Right forelimb (tissue), 1 donor: ENCODE data around the gene SELENOF.
"Not testable (repeated sequence)": the region's sequence is repeated elsewhere in the genome, so short reads cannot be mapped to it uniquely, and the experiment has no call there.

Source experiments
- DNase-seq: peaks from one replicate; pipeline ENCODE4 v3.0.0-alpha.2; 2018

Gene SELENOF

DNA sequence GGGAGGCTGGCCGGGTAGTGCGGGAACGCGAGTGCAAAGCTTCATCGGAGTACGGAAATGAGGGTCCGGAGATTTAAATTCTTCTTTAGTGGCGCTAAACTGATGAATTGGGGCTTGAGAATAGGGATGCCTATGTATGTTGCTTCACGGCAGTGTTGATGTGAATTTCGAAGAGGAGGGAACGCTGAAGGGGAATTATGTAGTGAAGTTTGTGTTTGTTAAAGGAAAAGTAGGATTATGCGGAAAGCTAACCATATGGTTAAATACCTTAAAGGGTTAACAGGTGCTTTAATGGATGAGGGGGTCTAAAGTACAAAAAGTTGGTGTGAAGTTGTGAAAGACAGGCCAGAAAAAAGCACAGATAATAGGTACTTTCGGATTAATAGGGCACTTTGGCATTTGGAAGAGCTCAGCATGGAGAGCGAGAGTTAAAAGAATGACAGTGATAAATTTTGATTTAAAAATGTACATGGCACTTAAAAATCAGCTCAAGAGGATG lies 1.9 kb upstream of the SELENOF start:
- DNase-seq = no peak

DNA sequence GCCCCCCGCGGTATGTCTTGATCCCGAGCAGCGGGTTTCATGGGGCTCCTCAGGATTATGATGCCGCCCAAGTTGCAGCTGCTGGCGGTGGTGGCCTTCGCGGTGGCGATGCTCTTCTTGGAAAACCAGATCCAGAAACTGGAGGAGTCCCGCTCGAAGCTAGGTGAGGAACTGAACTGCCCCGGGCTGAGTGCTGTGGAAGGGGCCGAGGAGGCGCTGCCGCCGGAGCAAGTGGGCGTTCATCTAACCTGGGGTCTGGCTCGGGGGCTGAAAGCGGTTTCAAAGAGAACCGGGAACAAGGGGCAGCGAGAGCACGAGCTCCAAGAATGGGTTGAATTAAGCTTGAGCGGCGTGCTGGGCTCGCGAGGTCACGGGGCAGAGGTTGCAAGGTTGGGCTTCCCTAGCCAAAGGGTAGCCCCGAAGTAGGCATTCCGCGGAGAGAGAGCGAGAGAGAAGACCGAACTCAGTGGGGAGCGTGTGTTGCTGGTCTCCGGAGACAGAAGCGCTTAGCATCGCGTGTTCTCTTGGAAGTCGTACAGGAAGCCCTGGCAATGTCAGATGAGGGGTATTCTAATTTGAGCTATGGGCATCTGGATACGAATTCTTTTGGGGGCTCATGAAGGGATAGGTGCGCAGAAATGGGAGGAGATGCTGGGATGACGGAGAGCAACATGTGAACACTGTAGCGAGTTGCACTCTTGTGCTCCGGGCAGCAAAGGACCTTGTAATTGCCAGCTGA lies 1.2 kb upstream of the SELENOF start:
- DNase-seq = peak; percentile 72

- no peak for DNase-seq
Observed at GRCh38 chr1:86914601-86914997, 673 bp upstream of the SELENOF start, which contains the start of gene HS2ST1. HS2ST1 (plus strand) TSS chr1:86914635.

GRCh38 chr1:86913399-86913895 lies 479 bp downstream of the SELENOF start:
- DNase-seq = no peak

GRCh38 chr1:86912281-86912900 lies 1.5 kb downstream of the SELENOF start:
- DNase-seq = no peak

DNA sequence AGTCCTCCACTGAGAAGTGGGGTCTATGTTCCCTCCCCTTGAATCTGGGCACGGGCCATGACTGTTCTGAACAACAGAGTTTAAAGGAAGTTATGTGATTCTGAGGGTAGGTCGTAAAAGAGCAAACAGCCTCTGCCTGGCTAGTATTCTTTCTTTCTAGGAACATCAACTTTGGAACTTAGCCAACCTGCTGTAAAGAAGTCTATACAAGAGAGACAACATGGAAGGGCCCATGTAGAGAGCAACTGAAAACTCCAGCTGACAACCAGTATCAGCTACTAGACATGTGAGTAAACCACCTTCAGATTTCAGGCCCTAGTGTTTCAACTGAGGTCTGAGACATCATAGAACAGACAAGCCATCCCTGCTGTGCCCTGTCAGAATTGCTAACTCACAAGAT lies 7.5 kb downstream of the SELENOF start:
- DNase-seq = no peak

DNA sequence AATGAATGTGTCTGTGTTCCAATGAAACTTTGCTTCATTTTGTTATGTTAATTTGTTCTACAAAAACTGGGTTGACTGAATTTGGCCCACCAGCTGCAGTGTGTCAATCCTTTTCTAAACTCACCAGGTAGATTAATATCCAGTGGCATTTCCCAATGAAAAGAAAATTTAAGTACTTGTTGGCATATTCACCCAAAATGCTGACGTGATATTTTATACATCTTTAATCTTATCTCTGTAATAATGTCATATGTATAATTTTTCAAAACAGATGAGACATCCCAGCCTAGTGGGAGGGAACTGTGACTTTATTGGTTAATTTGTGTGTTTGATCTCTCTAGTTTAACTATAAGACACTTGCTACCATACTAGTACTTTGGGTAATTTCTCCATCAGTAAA lies 8.1 kb downstream of the SELENOF start:
- no peak for DNase-seq

DNA sequence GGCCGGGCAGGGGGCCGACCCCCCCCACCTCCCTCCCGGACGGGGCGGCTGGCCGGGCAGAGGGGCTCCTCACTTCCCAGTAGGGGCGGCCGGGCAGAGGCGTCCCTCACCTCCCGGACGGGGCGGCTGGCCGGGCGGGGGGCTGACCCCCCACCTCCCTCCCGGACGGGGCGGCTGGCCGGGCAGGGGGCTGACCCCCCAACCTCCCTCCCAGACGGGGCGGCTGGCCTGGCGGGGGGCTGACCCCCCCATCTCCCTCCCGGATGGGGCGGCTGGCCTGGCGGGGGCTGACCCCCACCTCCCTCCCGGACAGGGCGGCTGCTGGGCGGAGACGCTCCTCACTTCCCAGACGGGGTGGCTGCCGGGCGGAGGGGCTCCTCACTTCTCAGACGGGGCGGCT lies 14.5 kb downstream of the SELENOF start:
- not testable (repeated sequence) for DNase-seq

- DNase-seq = no peak
Observed at GRCh38 chr1:86888327-86888726, 25.6 kb downstream of the SELENOF start.

GRCh38 chr1:86887479-86888162 lies 26.3 kb downstream of the SELENOF start:
- DNase-seq = no peak

DNA sequence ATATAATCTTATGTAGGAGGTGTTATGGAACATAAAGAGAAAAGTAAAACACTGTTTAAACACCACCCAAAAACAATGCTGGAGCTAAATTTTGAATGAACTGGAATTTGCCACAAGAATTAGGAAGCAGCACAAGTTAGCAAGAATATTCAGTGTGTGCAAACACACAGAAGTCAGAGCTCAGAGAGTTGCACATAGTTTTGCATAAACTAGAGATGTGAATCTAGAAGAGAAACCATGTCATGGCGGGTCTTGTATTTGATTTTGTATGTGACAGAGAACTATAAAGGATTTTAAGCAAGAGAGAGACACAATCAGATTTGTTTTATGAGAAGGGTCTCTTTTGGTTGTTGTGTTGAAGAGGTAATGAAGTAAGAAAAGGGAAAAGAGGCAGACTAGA lies 38.2 kb downstream of the SELENOF start:
- DNase-seq = no peak

- DNase-seq = no peak
Observed at GRCh38 chr1:86872086-86872485, 41.8 kb downstream of the SELENOF start.

DNA sequence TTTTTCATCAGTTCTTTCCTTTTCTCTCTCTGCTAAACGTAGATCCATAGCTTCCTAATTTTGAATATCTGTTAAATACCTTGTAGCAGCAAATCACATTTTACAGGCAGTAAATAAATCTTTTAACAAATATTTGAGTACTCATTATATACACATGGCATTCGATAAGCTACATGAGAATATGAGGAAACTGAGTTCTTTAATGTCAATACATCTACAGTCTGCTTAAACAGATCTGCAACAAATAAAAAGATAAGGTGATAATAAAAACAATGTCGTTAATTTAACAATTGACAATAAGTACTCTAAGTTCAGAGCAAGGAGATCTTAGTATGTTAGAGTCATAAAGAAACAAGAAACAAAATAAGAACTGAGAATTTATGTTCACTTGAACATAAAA lies 42.9 kb downstream of the SELENOF start:
- DNase-seq = no peak

- DNase-seq = no peak
Observed at GRCh38 chr1:86868477-86868876, 45.4 kb downstream of the SELENOF start.

GRCh38 chr1:86867278-86867677 lies 46.6 kb downstream of the SELENOF start:
- DNase-seq = not testable (repeated sequence)

DNA sequence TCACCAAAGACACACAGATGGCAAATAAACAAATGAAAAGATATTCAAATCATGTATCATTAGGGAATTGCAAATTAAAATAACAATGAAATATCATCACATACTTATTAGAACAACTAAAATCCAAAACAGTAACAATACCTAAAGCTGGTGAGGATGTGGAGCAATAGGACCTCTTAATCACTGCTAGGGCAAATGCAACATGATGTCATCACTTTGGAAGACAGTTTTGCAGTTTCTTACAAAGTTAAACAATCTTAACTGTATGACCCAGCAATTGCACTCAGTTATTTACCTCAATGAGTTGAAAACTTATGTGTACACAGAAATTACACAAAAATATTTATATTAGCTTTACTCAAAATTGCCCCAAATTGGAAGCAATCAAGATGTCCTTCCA lies 47.3 kb downstream of the SELENOF start:
- no peak for DNase-seq

GRCh38 chr1:86865973-86866637 lies 47.8 kb downstream of the SELENOF start:
- no peak for DNase-seq

GRCh38 chr1:86862920-86863319 lies 51.0 kb downstream of the SELENOF start:
- DNase-seq = no peak

DNA sequence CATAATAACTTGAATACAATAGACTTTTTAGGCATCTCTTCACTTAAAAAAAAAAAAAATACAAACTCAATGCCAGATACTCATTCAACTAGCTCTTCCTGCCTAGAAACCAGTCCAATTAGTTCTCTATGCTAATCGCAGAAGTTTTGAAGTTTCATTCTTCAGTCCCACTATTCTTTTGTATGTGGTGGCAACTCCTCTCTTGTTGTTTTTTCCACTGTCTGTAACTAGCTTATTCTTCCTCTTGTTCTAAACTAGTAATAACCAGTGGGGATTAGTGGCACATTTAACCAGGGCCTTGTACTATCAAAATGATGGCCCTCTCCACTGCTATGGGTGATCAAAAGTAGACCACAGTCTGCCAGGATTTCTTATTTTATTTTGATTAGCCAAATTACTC lies 52.5 kb downstream of the SELENOF start:
- DNase-seq = no peak

- DNase-seq = no peak
Observed at GRCh38 chr1:86860424-86860823, 53.5 kb downstream of the SELENOF start.

DNA sequence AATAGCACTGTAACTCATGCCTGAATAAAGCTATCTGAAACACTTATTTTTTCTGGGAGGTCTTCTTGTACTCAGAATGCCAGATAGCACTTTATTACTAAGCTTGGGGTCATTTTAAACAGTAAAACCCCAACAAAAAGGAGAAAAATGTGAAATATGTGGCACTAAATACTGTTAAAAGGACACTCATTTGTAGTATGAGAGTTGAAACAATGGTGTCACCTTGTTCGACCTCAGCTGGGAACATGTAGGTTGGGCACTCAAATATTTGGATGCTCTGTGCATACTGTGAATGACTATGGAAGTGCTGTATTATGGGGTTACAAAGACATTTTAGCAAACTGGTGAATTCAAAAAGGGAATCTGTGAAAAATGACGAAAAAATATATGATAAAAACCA lies 53.9 kb downstream of the SELENOF start:
- DNase-seq = no peak

- DNase-seq = no peak
Observed at GRCh38 chr1:86858524-86859261, 55.2 kb downstream of the SELENOF start.
